Panc1 (cell line): Measurements from ENCODE around the gene CDIP1. TPM values are rescaled to one million over a fixed set of nuclear protein-coding genes. Genes with fewer than 3 reads are reported as not detected.

Experiments used
- ATAC-seq: fragments of 200-7000 bp; cut with Tn5 transposase; 2 replicates; pipeline ENCODE4 v1.9.1; 2020; ENCODE audit warnings: mild to moderate bottlenecking, moderate library complexity
- BruUV-seq: library from RNA; stranded (reverse); fragments of 400-500 nt; replicated peaks from 2 replicates; lab custom pipeline; 2021; lab: Mats Ljungman, UMichigan
- CTCF ChIA-PET: fragments of 300-600 bp; sonication (Branson Sonifier 250); formaldehyde crosslinking; loops from one replicate; lab custom pipeline; 2022; ENCODE audit warnings: antibody characterized with exemption; lab: Charles Lee
- POLR2A ChIA-PET: fragments of 300-600 bp; sonication (Branson Sonifier 250); formaldehyde crosslinking; loops from one replicate; lab custom pipeline; 2022; ENCODE audit warnings: antibody characterized with exemption; lab: Charles Lee
- DNase-seq: peaks from one replicate; pipeline ENCODE4 v3.0.0-alpha.2; 2010; ENCODE audit warnings: low read depth, low spot score
- H3K27ac ChIP-seq: 2 replicates; pipeline ENCODE4 v1.5.1; 2011; ENCODE audit warnings: mild to moderate bottlenecking, low read length, inconsistent platforms
- H3K27me3 ChIP-seq: fragments of 200-500 bp; sonication (Bioruptor generic); 2 replicates; pipeline ENCODE4 v1.6.0; 2014; ENCODE audit warnings: low read length, inconsistent platforms; ENCODE audit not compliant: control insufficient read depth, insufficient read depth
- H3K36me3 ChIP-seq: fragments of 200-500 bp; sonication (Bioruptor generic); 2 replicates; pipeline ENCODE4 v1.5.1; 2014; ENCODE audit warnings: inconsistent platforms, mild to moderate bottlenecking, low read length, moderate library complexity; ENCODE audit not compliant: control insufficient read depth, insufficient read depth
- H3K4me1 ChIP-seq: 2 replicates; pipeline ENCODE4 v1.5.1; 2011; ENCODE audit warnings: inconsistent platforms, mild to moderate bottlenecking, low read length, moderate library complexity; ENCODE audit not compliant: control insufficient read depth, insufficient read depth
- H3K4me3 ChIP-seq, 2 experiments: 2 replicates each; pipeline ENCODE4 v1.5.1; 2011 to 2012; ENCODE audit warnings: low read depth in 2 of 2, low read length in 2 of 2, mild to moderate bottlenecking in 2 of 2, inconsistent platforms in 1 of 2, moderate library complexity in 1 of 2
- H3K9me3 ChIP-seq: fragments of 200-500 bp; sonication (Bioruptor generic); 2 replicates; pipeline ENCODE4 v1.5.1; 2014; ENCODE audit warnings: low read depth, mild to moderate bottlenecking, inconsistent platforms, low read length, moderate library complexity; ENCODE audit not compliant: control insufficient read depth, insufficient read depth
- POLR2AphosphoS5 ChIP-seq: IDR thresholded peaks from 2 replicates; pipeline ENCODE4 v1.6.1; 2012; ENCODE audit warnings: mild to moderate bottlenecking, low read depth, low read length, moderate library complexity
- SIN3A ChIP-seq: IDR thresholded peaks from 2 replicates; pipeline ENCODE4 v1.6.1; 2012; ENCODE audit warnings: low read depth, mild to moderate bottlenecking, low read length, moderate library complexity, borderline replicate concordance; ENCODE audit not compliant: insufficient read depth
- TCF7L2 ChIP-seq: IDR thresholded peaks from 2 replicates; pipeline ENCODE4 v1.6.1; 2011; ENCODE audit warnings: mild to moderate bottlenecking, low read depth, low read length, inconsistent platforms
- in situ Hi-C: cut with HindIII; loops from 2 replicates; pipeline ENCODE4 v1.10.0; 2016; ENCODE audit warnings: low sequenced_read_pairs, low pct_unique_long_range_greater_than_20kb
- intact Hi-C: fragments of 100-400 bp; cut with micrococcal nuclease; formaldehyde crosslinking; loops from one replicate; pipeline ENCODE4 v1.10.0; 2022; ENCODE audit not compliant: unreplicated experiment
- total RNA-seq: library from RNA; stranded (reverse); gene quantifications from one replicate; pipeline ENCODE4 v1.2.1, GENCODE V29; 2021; ENCODE audit not compliant: unreplicated experiment
- TF ChIP-seq, protein P1 (sequence below): fragments of 450-650 bp; IDR thresholded peaks from 2 replicates; pipeline ENCODE4 v1.5.1; 2017; ENCODE audit warnings: mild to moderate bottlenecking
- TF ChIP-seq, protein P2 (sequence below), 2 experiments: IDR thresholded peaks; 2 replicates each; pipeline ENCODE4 v1.6.1; 2011 to 2012; ENCODE audit warnings: low read depth in 2 of 2, control low read depth in 1 of 2, low read length in 1 of 2, mild to moderate bottlenecking in 1 of 2, moderate library complexity in 1 of 2; ENCODE audit not compliant: insufficient read depth in 1 of 2

The CDIP1 gene
- total RNA-seq, 1 experiment from 2014 or later: 26.8 TPM

DNA sequence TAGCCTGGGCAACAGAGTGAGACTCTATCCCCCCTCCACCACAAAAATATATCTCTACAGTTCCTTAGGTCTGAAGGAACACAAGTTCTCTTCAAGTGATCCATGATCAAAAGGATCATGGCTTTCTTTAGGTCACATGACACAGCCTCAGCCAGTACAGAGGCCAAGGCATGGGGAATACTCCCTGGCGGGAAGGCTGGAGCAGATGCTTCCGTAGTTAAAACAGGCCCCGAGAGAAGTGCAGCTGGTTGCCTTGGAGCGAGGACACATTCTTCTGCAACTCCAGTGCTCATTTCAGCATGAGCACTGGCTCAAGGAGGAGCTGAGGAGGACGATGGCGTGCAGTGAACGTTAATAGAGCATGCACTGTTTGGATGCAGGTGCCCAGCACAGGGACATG lies 13.5 kb downstream of the CDIP1 start:
- TF ChIP-seq, protein P1, sequence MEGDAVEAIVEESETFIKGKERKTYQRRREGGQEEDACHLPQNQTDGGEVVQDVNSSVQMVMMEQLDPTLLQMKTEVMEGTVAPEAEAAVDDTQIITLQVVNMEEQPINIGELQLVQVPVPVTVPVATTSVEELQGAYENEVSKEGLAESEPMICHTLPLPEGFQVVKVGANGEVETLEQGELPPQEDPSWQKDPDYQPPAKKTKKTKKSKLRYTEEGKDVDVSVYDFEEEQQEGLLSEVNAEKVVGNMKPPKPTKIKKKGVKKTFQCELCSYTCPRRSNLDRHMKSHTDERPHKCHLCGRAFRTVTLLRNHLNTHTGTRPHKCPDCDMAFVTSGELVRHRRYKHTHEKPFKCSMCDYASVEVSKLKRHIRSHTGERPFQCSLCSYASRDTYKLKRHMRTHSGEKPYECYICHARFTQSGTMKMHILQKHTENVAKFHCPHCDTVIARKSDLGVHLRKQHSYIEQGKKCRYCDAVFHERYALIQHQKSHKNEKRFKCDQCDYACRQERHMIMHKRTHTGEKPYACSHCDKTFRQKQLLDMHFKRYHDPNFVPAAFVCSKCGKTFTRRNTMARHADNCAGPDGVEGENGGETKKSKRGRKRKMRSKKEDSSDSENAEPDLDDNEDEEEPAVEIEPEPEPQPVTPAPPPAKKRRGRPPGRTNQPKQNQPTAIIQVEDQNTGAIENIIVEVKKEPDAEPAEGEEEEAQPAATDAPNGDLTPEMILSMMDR: no peak
- TF ChIP-seq TCF7L2: no peak
- TF ChIP-seq, protein P2, sequence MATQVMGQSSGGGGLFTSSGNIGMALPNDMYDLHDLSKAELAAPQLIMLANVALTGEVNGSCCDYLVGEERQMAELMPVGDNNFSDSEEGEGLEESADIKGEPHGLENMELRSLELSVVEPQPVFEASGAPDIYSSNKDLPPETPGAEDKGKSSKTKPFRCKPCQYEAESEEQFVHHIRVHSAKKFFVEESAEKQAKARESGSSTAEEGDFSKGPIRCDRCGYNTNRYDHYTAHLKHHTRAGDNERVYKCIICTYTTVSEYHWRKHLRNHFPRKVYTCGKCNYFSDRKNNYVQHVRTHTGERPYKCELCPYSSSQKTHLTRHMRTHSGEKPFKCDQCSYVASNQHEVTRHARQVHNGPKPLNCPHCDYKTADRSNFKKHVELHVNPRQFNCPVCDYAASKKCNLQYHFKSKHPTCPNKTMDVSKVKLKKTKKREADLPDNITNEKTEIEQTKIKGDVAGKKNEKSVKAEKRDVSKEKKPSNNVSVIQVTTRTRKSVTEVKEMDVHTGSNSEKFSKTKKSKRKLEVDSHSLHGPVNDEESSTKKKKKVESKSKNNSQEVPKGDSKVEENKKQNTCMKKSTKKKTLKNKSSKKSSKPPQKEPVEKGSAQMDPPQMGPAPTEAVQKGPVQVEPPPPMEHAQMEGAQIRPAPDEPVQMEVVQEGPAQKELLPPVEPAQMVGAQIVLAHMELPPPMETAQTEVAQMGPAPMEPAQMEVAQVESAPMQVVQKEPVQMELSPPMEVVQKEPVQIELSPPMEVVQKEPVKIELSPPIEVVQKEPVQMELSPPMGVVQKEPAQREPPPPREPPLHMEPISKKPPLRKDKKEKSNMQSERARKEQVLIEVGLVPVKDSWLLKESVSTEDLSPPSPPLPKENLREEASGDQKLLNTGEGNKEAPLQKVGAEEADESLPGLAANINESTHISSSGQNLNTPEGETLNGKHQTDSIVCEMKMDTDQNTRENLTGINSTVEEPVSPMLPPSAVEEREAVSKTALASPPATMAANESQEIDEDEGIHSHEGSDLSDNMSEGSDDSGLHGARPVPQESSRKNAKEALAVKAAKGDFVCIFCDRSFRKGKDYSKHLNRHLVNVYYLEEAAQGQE (IDR thresholded peaks at IDR 0.05; ENCODE audit: insufficient read depth in 1 of 2, low read depth in 2 of 2, low read length in 1 of 2): no peak
- TF ChIP-seq POLR2AphosphoS5: no peak
- no peak for TF ChIP-seq SIN3A
- CTCF ChIA-PET: no interaction called here
- H3K27ac ChIP-seq: no peak overlapping the region

GRCh38 chr16:4524571-4524970 lies 14.0 kb downstream of the CDIP1 start:
- H3K36me3 ChIP-seq: no peaks in the 10 kb centered on the region
- no peaks in the 10 kb centered on the region for H3K9me3 ChIP-seq
- intact Hi-C loops: no loop called here
- ATAC-seq (no peak), DNase-seq (no peak)
- in situ Hi-C loops: no loop called here
- H3K27me3 ChIP-seq: no peaks in the 10 kb centered on the region
- no peak overlapping the region for H3K4me3 ChIP-seq
- TF ChIP-seq TCF7L2 (no peak), POLR2AphosphoS5 (no peak), SIN3A (no peak)
- TF ChIP-seq, protein P1: no peak
- TF ChIP-seq, protein P2 (IDR thresholded peaks at IDR 0.05; ENCODE audit: insufficient read depth in 1 of 2, low read depth in 2 of 2, low read length in 1 of 2): no peak
- no peak overlapping the region for H3K27ac ChIP-seq
- POLR2A ChIA-PET: no interaction called here
- no TSS peak for BruUV-seq
- H3K4me1 ChIP-seq: no peaks in the 10 kb centered on the region
- CTCF ChIA-PET: no interaction called here

More for the DNA sequence above, 13.5 kb downstream of the CDIP1 start:
- no peak for ATAC-seq
- POLR2A ChIA-PET: no interaction called here
- in situ Hi-C loops: no loop called here
- BruUV-seq: no TSS peak
- DNase-seq: no peak
- Histone ChIP-seq H3K9me3 (no peaks in the 10 kb centered on the region), H3K4me1 (no peaks in the 10 kb centered on the region), H3K27me3 (no peaks in the 10 kb centered on the region), H3K36me3 (no peaks in the 10 kb centered on the region), H3K4me3 (no peak overlapping the region)
- intact Hi-C loops: no loop called here
